SK-N-SH treated with all-trans-retinoic acid at 6 μM for 48 hours (cell line): ENCODE results near the gene PAQR5.
A peak's percentile ranks its signal among the peaks of the same experiment; 100 is the strongest.

ENCODE experiments used
- ATAC-seq: fragments of 200-7000 bp; cut with Tn5 transposase; 3 replicates; pipeline ENCODE4 v1.9.1; 2020; ENCODE audit warnings: mild to moderate bottlenecking, moderate library complexity
- ARNTL ChIP-seq: fragments of 450-650 bp; formaldehyde crosslinking; IDR thresholded peaks from 2 replicates; pipeline ENCODE4 v1.5.0; 2020; ENCODE audit warnings: low read depth, mild to moderate bottlenecking, moderate library complexity, borderline replicate concordance
- CSDC2 ChIP-seq: fragments of 250-450 bp; sonication (Bioruptor Pico); IDR thresholded peaks from 2 replicates; pipeline ENCODE4 v1.5.0; 2020; ENCODE audit warnings: mild to moderate bottlenecking, moderate library complexity
- CSRNP3 ChIP-seq: fragments of 250-450 bp; sonication (Bioruptor Pico); IDR thresholded peaks from 2 replicates; pipeline ENCODE4 v1.5.1; 2021; ENCODE audit warnings: mild to moderate bottlenecking, moderate library complexity
- OSR1 ChIP-seq: fragments of 250-450 bp; sonication (Bioruptor Pico); IDR thresholded peaks from 2 replicates; pipeline ENCODE4 v1.8.0; 2022; ENCODE audit warnings: moderate library complexity, mild to moderate bottlenecking, inconsistent platforms
- PATZ1 ChIP-seq: fragments of 250-450 bp; sonication (Bioruptor Pico); IDR thresholded peaks from 2 replicates; pipeline ENCODE4 v1.8.0; 2020; ENCODE audit warnings: mild to moderate bottlenecking, moderate library complexity, borderline replicate concordance
- POU6F1 ChIP-seq: fragments of 250-450 bp; sonication (Bioruptor Pico); IDR thresholded peaks from 2 replicates; pipeline ENCODE4 v1.8.0; 2021; ENCODE audit warnings: low read depth, mild to moderate bottlenecking, moderate library complexity, borderline replicate concordance
- RARB ChIP-seq: fragments of 250-450 bp; sonication (Bioruptor Pico); IDR thresholded peaks from 2 replicates; pipeline ENCODE4 v1.8.0; 2021; ENCODE audit warnings: mild to moderate bottlenecking, moderate library complexity
- TCF4 ChIP-seq: fragments of 250-450 bp; sonication (Bioruptor Pico); IDR thresholded peaks from 2 replicates; pipeline ENCODE4 v1.8.0; 2021; ENCODE audit warnings: mild to moderate bottlenecking, moderate library complexity, borderline replicate concordance
- TOX ChIP-seq: fragments of 250-450 bp; sonication (Bioruptor Pico); IDR thresholded peaks from 2 replicates; pipeline ENCODE4 v1.8.0; 2021; ENCODE audit warnings: mild to moderate bottlenecking, moderate library complexity, borderline replicate concordance
- TSHZ2 ChIP-seq: fragments of 250-450 bp; sonication (Bioruptor Pico); IDR thresholded peaks from 2 replicates; pipeline ENCODE4 v1.5.0; 2020; ENCODE audit warnings: mild to moderate bottlenecking, moderate library complexity
- ZC3H10 ChIP-seq: fragments of 250-450 bp; sonication (Bioruptor Pico); IDR thresholded peaks from 2 replicates; pipeline ENCODE4 v1.5.1; 2021; ENCODE audit warnings: mild to moderate bottlenecking, moderate library complexity
- ZFP3 ChIP-seq: fragments of 250-450 bp; sonication (Bioruptor Pico); IDR thresholded peaks from 2 replicates; pipeline ENCODE4 v1.5.0; 2020; ENCODE audit warnings: mild to moderate bottlenecking, moderate library complexity
- ZFP30 ChIP-seq: fragments of 450-650 bp; formaldehyde crosslinking; IDR thresholded peaks from 2 replicates; pipeline ENCODE4 v1.5.0; 2022; ENCODE audit warnings: mild to moderate bottlenecking, moderate library complexity
- ZNF565 ChIP-seq: fragments of 450-650 bp; formaldehyde crosslinking; conservative IDR thresholded peaks from 2 replicates; pipeline ENCODE4 v1.5.0; 2020; ENCODE audit warnings: low read depth, mild to moderate bottlenecking, moderate library complexity
- ZNF70 ChIP-seq: fragments of 450-650 bp; formaldehyde crosslinking; IDR thresholded peaks from 2 replicates; pipeline ENCODE4 v1.5.0; 2020; ENCODE audit warnings: mild to moderate bottlenecking, moderate library complexity
- ZNF8 ChIP-seq: fragments of 450-650 bp; formaldehyde crosslinking; IDR thresholded peaks from 2 replicates; pipeline ENCODE4 v1.5.0; 2020; ENCODE audit warnings: mild to moderate bottlenecking, moderate library complexity

The PAQR5 gene

GRCh38 chr15:69393831-69394491, 95.2 kb downstream of the PAQR5 start:
- no peak for TF ChIP-seq ZFP3
- TF ChIP-seq ZC3H10 (CRISPR knock-in tag) = no peak
- ATAC-seq = peak; percentile 20

- peak; percentile 89 for ATAC-seq
- no peak for TF ChIP-seq ZFP3
- TF ChIP-seq TSHZ2 (CRISPR knock-in tag) = peak; percentile 28; the same call in 1 of the 2 replicates
Measured at GRCh38 chr15:69394556-69395282, 96.0 kb downstream of the PAQR5 start.

- ATAC-seq = no peak
- TF ChIP-seq ZFP30 (CRISPR knock-in tag) (no peak), TSHZ2 (CRISPR knock-in tag) (no peak), OSR1 (CRISPR knock-in tag) (no peak), ZNF70 (CRISPR knock-in tag) (no peak), TCF4 (CRISPR knock-in tag) (no peak), POU6F1 (CRISPR knock-in tag) (no peak), ZNF565 (CRISPR knock-in tag) (no peak), ZNF8 (CRISPR knock-in tag) (no peak), PATZ1 (no peak)
- TF ChIP-seq, all 23 proteins: peak for 0
Measured at GRCh38 chr15:69395460-69395859, 96.7 kb downstream of the PAQR5 start.

- ATAC-seq = no peak
- TF ChIP-seq TOX (no peak), PATZ1 (no peak), RARB (no peak), ZFP30 (CRISPR knock-in tag) (no peak), TCF4 (CRISPR knock-in tag) (no peak), TSHZ2 (CRISPR knock-in tag) (no peak), CSRNP3 (CRISPR knock-in tag) (no peak), CSDC2 (CRISPR knock-in tag) (no peak), ZNF70 (CRISPR knock-in tag) (no peak), OSR1 (CRISPR knock-in tag) (no peak), ZFP3 (no peak), ZNF8 (CRISPR knock-in tag) (no peak), ARNTL (CRISPR knock-in tag) (no peak)
Measured at GRCh38 chr15:69395991-69396390, 97.3 kb downstream of the PAQR5 start.
